Measurements from ENCODE around the gene TM9SF1. TPM values are rescaled to one million over a fixed set of nuclear protein-coding genes. Genes with fewer than 3 reads are reported as not detected.

Gene TM9SF1
- total and polyA plus RNA-seq, 9 of the 15 experiments (the other 6 are each of a cell fraction or from before 2014, with no cell fraction given): 5.3 to 20.3 (median 11.8) TPM

DNA sequence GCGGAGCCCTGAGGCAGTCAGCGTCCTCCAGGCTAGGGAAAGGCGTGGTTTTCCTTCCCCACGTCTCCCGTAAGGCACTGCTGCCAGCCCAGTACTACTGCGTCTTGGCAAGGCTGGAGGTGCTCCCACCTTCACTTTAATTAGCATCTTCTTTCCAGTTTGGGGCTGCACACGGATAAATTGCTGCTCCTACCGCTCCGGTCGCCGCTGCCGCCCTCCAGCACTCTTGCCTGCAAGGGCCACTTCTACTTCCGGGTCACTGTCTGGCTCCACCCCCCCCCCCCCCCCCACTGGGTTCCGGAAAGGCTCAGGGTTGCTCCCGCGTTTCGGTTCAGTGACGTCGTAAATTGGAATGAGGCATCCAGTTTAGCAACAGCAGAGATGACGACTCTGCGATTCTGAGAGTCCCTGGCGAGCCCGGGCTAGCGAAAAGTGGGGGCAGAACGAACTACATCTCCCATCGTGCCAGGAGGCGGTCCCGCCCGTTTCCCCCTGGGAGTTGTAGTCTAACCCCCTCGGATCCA, 36.9 kb upstream of the TM9SF1 start, which contains the start of gene NEDD8 (continued):
- TF ChIP-seq, protein P1, sequence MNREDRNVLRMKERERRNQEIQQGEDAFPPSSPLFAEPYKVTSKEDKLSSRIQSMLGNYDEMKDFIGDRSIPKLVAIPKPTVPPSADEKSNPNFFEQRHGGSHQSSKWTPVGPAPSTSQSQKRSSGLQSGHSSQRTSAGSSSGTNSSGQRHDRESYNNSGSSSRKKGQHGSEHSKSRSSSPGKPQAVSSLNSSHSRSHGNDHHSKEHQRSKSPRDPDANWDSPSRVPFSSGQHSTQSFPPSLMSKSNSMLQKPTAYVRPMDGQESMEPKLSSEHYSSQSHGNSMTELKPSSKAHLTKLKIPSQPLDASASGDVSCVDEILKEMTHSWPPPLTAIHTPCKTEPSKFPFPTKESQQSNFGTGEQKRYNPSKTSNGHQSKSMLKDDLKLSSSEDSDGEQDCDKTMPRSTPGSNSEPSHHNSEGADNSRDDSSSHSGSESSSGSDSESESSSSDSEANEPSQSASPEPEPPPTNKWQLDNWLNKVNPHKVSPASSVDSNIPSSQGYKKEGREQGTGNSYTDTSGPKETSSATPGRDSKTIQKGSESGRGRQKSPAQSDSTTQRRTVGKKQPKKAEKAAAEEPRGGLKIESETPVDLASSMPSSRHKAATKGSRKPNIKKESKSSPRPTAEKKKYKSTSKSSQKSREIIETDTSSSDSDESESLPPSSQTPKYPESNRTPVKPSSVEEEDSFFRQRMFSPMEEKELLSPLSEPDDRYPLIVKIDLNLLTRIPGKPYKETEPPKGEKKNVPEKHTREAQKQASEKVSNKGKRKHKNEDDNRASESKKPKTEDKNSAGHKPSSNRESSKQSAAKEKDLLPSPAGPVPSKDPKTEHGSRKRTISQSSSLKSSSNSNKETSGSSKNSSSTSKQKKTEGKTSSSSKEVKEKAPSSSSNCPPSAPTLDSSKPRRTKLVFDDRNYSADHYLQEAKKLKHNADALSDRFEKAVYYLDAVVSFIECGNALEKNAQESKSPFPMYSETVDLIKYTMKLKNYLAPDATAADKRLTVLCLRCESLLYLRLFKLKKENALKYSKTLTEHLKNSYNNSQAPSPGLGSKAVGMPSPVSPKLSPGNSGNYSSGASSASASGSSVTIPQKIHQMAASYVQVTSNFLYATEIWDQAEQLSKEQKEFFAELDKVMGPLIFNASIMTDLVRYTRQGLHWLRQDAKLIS (CRISPR knock-in tag; IDR thresholded peaks at IDR 0.05): no peak
- TF ChIP-seq PHB (CRISPR knock-in tag; IDR thresholded peaks at IDR 0.05): no peak
- TF ChIP-seq, protein P2, sequence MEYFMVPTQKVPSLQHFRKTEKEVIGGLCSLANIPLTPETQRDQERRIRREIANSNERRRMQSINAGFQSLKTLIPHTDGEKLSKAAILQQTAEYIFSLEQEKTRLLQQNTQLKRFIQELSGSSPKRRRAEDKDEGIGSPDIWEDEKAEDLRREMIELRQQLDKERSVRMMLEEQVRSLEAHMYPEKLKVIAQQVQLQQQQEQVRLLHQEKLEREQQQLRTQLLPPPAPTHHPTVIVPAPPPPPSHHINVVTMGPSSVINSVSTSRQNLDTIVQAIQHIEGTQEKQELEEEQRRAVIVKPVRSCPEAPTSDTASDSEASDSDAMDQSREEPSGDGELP (CRISPR knock-in tag; IDR thresholded peaks at IDR 0.05; ENCODE audit: borderline replicate concordance): no peak; the same call in 1 of the 2 replicates
- no peak for TF ChIP-seq KAT8 (IDR thresholded peaks at IDR 0.05; ENCODE audit: low read depth)
- 0 out of 2 replicates have a peak, but pooled peaks have one; percentile 18 for TF ChIP-seq PML (IDR thresholded peaks at IDR 0.05; ENCODE audit: low read length)
- TF ChIP-seq CCNT2 (IDR thresholded peaks at IDR 0.05; ENCODE audit: borderline replicate concordance, extremely low read depth, insufficient read length, low read depth, low read length): no peak
- TF ChIP-seq, protein P3, sequence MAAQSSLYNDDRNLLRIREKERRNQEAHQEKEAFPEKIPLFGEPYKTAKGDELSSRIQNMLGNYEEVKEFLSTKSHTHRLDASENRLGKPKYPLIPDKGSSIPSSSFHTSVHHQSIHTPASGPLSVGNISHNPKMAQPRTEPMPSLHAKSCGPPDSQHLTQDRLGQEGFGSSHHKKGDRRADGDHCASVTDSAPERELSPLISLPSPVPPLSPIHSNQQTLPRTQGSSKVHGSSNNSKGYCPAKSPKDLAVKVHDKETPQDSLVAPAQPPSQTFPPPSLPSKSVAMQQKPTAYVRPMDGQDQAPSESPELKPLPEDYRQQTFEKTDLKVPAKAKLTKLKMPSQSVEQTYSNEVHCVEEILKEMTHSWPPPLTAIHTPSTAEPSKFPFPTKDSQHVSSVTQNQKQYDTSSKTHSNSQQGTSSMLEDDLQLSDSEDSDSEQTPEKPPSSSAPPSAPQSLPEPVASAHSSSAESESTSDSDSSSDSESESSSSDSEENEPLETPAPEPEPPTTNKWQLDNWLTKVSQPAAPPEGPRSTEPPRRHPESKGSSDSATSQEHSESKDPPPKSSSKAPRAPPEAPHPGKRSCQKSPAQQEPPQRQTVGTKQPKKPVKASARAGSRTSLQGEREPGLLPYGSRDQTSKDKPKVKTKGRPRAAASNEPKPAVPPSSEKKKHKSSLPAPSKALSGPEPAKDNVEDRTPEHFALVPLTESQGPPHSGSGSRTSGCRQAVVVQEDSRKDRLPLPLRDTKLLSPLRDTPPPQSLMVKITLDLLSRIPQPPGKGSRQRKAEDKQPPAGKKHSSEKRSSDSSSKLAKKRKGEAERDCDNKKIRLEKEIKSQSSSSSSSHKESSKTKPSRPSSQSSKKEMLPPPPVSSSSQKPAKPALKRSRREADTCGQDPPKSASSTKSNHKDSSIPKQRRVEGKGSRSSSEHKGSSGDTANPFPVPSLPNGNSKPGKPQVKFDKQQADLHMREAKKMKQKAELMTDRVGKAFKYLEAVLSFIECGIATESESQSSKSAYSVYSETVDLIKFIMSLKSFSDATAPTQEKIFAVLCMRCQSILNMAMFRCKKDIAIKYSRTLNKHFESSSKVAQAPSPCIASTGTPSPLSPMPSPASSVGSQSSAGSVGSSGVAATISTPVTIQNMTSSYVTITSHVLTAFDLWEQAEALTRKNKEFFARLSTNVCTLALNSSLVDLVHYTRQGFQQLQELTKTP (IDR thresholded peaks at IDR 0.05; ENCODE audit: low read depth in 1 of 2, partially characterized antibody in 2 of 2): peak in 1 of 2 experiments; percentile 97
- no peak for TF ChIP-seq XRCC4 (IDR thresholded peaks at IDR 0.05; ENCODE audit: extremely low read depth, insufficient read depth, insufficient read length)
- TF ChIP-seq CHD1 (IDR thresholded peaks at IDR 0.05; ENCODE audit: low read length): no peak
- TF ChIP-seq YBX1 (IDR thresholded peaks at IDR 0.05): no peak
- TF ChIP-seq HSF4 (CRISPR knock-in tag; IDR thresholded peaks at IDR 0.05; ENCODE audit: borderline replicate concordance): no peak
- TF ChIP-seq ZEB2 (IDR thresholded peaks at IDR 0.05): no peak
- TF ChIP-seq PCBP2 (IDR thresholded peaks at IDR 0.05; ENCODE audit: low read depth, low read length, poor library complexity, severe bottlenecking): no peak
- no peak for TF ChIP-seq DPF2 (IDR thresholded peaks at IDR 0.05)
- TF ChIP-seq NR2F6 (CRISPR knock-in tag; IDR thresholded peaks at IDR 0.05): no peak
- TF ChIP-seq MAZ (CRISPR knock-in tag; conservative IDR thresholded peaks at IDR 0.05 in 1 of 2, IDR thresholded peaks at IDR 0.05 in 1 of 2): peak in 1 of 2 experiments; percentile 58; a peak in 1 of 4 replicates
- TF ChIP-seq POU5F1 (IDR thresholded peaks at IDR 0.05; ENCODE audit: borderline replicate concordance, low read depth, low read length, partially characterized antibody): no peak
- TF ChIP-seq ZBTB17 (CRISPR knock-in tag; IDR thresholded peaks at IDR 0.05): no peak
- TF ChIP-seq FUS (optimal IDR thresholded peaks at IDR 0.05; ENCODE audit: low read depth, low read length): no peak
- TF ChIP-seq ZNF764 (CRISPR knock-in tag; IDR thresholded peaks at IDR 0.05; ENCODE audit: low read depth): no peak
- peak; percentile 53; the same call in 1 of the 2 replicates for TF ChIP-seq RNF2 (IDR thresholded peaks at IDR 0.05)
